Glutamatergic neuron (in vitro differentiated cells): ENCODE results near the gene ABCE1. TPM values are rescaled to one million over a fixed set of nuclear protein-coding genes. Genes with fewer than 3 reads are reported as not detected.
"Not testable (repeated sequence)": the region's sequence is repeated elsewhere in the genome, so short reads cannot be mapped to it uniquely, and the experiment has no call there.

ENCODE experiments used
- DNase-seq: peaks from one replicate; pipeline ENCODE4 v3.0.0; 2022
- H3K27ac Mint-ChIP-seq: one replicate; pipeline ENCODE4 v1.8.0; 2020; ENCODE audit warnings: mild to moderate bottlenecking, mixed read lengths, inconsistent platforms; ENCODE audit not compliant: unreplicated experiment
- H3K27me3 Mint-ChIP-seq: one replicate; pipeline ENCODE4 v1.8.0; 2020; ENCODE audit warnings: mild to moderate bottlenecking, moderate library complexity, mixed read lengths, inconsistent platforms; ENCODE audit not compliant: unreplicated experiment
- H3K36me3 Mint-ChIP-seq: one replicate; pipeline ENCODE4 v1.8.0; 2020; ENCODE audit warnings: mild to moderate bottlenecking, mixed read lengths, inconsistent platforms; ENCODE audit not compliant: unreplicated experiment
- H3K4me1 Mint-ChIP-seq: one replicate; pipeline ENCODE4 v1.8.0; 2020; ENCODE audit warnings: mild to moderate bottlenecking, low read depth, mixed read lengths, inconsistent platforms; ENCODE audit not compliant: unreplicated experiment
- H3K4me3 Mint-ChIP-seq: one replicate; pipeline ENCODE4 v1.8.0; 2020; ENCODE audit warnings: mild to moderate bottlenecking, mixed read lengths, inconsistent platforms; ENCODE audit not compliant: unreplicated experiment
- H3K9me3 Mint-ChIP-seq: one replicate; pipeline ENCODE4 v1.8.0; 2020; ENCODE audit warnings: mild to moderate bottlenecking, moderate library complexity, mixed read lengths, inconsistent platforms; ENCODE audit not compliant: unreplicated experiment
- CTCF ChIP-seq: fragments of 200-600 bp; sonication (generic); IDR thresholded peaks from one replicate; pipeline ENCODE4 v1.5.0; 2021; ENCODE audit not compliant: partially characterized antibody, unreplicated experiment
- total RNA-seq: library from RNA; stranded (reverse); fragmentation: NEBNext Ultra II Directional; extraction: Animal tissue kit (Norgen Biotek cat#: 25700); gene quantifications from one replicate; pipeline ENCODE4 v1.2.1, GENCODE V29; 2021; ENCODE audit not compliant: unreplicated experiment

ABCE1 gene
- total RNA-seq, 1 donor from 2014 or later = 36.2 TPM

GRCh38 chr4:145125396-145125795 is 27.3 kb downstream of the ABCE1 start:
- Mint-ChIP-seq H3K36me3 (no peaks in the 10 kb centered on the region), H3K4me3 (no peak overlapping the region), H3K4me1 (no peaks in the 10 kb centered on the region), H3K9me3 (no peaks in the 10 kb centered on the region), H3K27me3 (no peaks in the 10 kb centered on the region), H3K27ac (no peak overlapping the region)
- TF ChIP-seq CTCF = no peak
- no peak for DNase-seq

- no peaks in the 10 kb centered on the region for H3K9me3 Mint-ChIP-seq
- H3K4me1 Mint-ChIP-seq = no peaks in the 10 kb centered on the region
- peaks cover 2% of the 10 kb centered on the region for H3K27me3 Mint-ChIP-seq
- no peak for TF ChIP-seq CTCF
- no peak for DNase-seq
- no peak overlapping the region for H3K27ac Mint-ChIP-seq
- H3K36me3 Mint-ChIP-seq = no peaks in the 10 kb centered on the region
- no peak overlapping the region for H3K4me3 Mint-ChIP-seq
Observed at GRCh38 chr4:145130130-145130529, 32.0 kb downstream of the ABCE1 start.

GRCh38 chr4:145130788-145131399 is 32.8 kb downstream of the ABCE1 start:
- Mint-ChIP-seq H3K27ac (peak overlapping the region; percentile 2), H3K4me1 (no peaks in the 10 kb centered on the region), H3K4me3 (no peak overlapping the region), H3K36me3 (no peaks in the 10 kb centered on the region), H3K27me3 (peaks cover 2% of the 10 kb centered on the region), H3K9me3 (no peaks in the 10 kb centered on the region)
- DNase-seq = no peak
- no peak for TF ChIP-seq CTCF

GRCh38 chr4:145131848-145132247 is 33.7 kb downstream of the ABCE1 start:
- Mint-ChIP-seq H3K9me3 (no peaks in the 10 kb centered on the region), H3K4me1 (no peaks in the 10 kb centered on the region), H3K36me3 (no peaks in the 10 kb centered on the region), H3K4me3 (no peak overlapping the region), H3K27me3 (peaks cover 2% of the 10 kb centered on the region), H3K27ac (no peak overlapping the region)
- DNase-seq = no peak
- TF ChIP-seq CTCF = no peak

- H3K9me3 Mint-ChIP-seq = no peaks in the 10 kb centered on the region
- DNase-seq = no peak
- no peak overlapping the region for H3K27ac Mint-ChIP-seq
- no peak overlapping the region for H3K4me3 Mint-ChIP-seq
- H3K27me3 Mint-ChIP-seq = peaks cover 2% of the 10 kb centered on the region
- H3K36me3 Mint-ChIP-seq = no peaks in the 10 kb centered on the region
- H3K4me1 Mint-ChIP-seq = no peaks in the 10 kb centered on the region
- no peak for TF ChIP-seq CTCF
Observed at GRCh38 chr4:145132511-145133098, 34.5 kb downstream of the ABCE1 start.

GRCh38 chr4:145136219-145136618 is 38.1 kb downstream of the ABCE1 start:
- H3K4me3 Mint-ChIP-seq, H3K9me3 Mint-ChIP-seq: not testable (repeated sequence)

More at GRCh38 chr4:145136219-145136618, 38.1 kb downstream of the ABCE1 start:
- not testable (repeated sequence) for H3K36me3 Mint-ChIP-seq, H3K27ac Mint-ChIP-seq, H3K27me3 Mint-ChIP-seq, H3K4me1 Mint-ChIP-seq, DNase-seq
